Activated CD4-positive, alpha-beta T cell treated with anti-CD3 and anti-CD28 coated beads, Interleukin-2, amount 50 U/mL, for 1 hour (primary cell): Measurements from ENCODE around the gene COP1.
"Not testable (repeated sequence)": the region's sequence is repeated elsewhere in the genome, so short reads cannot be mapped to it uniquely, and the experiment has no call there.

ENCODE experiments used
- DNase-seq: peaks from one replicate; pipeline ENCODE4 v3.0.0-alpha.2; 2020

COP1 gene

DNA sequence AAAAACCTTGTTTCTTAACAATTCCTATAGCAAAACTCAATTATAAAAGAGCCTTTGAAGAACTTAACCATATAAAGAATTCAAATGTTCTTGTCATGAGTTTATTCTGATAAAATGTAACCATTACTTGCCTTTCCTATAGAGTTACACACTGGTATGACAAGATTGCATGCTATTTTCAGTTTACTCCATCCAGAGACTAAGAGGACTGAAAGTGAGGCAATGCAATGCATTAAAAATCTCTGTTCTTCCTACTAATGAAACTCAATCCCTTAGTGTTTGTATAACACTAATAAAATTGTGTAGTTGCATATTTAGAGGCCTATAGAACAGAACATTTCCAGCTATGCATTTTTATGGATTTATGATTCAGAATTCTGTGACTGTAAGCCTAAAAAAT is 88.1 kb downstream of the COP1 start:
- no peak for DNase-seq

GRCh38 chr1:176111835-176112234 is 95.3 kb downstream of the COP1 start:
- no peak for DNase-seq

DNA sequence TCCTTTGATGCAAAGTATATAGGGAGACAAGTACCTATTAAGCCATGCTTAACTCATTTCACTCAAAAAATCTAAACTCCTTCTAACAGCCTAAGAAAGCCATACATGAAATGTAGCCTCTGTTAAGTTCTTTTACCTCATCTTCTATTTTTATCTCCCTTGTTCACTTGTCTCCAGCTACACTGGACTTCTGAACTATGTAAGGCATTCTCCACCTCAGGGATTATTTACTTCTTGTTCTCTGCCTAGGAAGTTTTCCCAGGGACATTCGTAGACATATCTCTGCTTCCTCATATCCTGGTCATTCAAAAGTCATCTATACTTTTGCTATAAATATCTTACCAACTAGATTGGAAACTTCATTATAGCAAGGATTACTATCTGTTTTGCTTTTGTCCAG is 96.9 kb downstream of the COP1 start:
- no peak for DNase-seq

- DNase-seq: no peak
These were observed 104.2 kb downstream of the COP1 start for GRCh38 chr1:176102768-176103350.

GRCh38 chr1:176101951-176102642 is 105.0 kb downstream of the COP1 start:
- no peak for DNase-seq

- DNase-seq: no peak
These were observed 108.5 kb downstream of the COP1 start for GRCh38 chr1:176098560-176098959.

DNA sequence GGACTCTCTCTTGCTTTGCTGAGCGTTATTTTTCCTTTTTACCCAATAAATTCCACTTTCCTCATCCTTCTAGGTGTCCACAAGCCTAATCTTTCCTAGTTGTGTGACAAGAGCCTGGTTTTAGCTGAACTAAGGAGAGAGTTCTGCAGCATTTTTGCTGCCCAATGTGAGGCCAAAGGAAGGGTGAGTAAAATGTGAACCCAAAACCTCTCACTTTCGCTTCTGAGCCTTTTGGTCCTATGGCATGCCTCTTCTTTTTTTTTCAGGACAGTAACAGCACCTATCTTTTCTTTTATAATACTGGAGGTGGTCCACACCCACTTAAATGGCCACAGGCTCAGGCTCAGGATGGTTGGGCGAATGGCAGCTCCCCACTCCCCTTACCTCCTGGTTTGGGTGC is 111.1 kb downstream of the COP1 start:
- DNase-seq: no peak

- no peak for DNase-seq
These were observed 116.3 kb downstream of the COP1 start for GRCh38 chr1:176090766-176091165.

DNA sequence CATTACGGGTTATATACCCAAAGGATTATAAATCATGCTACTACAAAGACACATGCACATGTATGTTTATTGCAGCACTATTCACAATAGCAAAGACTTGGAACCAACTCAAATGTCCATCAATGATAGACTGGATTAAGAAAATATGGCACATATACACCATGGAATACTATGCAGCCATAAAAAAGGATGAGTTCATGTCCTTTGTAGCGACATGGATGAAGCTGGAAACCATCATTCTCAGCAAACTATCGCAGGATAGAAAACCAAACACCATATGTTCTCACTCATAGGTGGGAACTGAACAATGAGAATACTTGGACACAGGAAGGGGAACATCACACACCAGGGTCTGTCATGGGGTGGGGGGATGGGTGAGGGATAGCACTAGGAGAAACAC is 119.3 kb downstream of the COP1 start:
- DNase-seq: not testable (repeated sequence)

DNA sequence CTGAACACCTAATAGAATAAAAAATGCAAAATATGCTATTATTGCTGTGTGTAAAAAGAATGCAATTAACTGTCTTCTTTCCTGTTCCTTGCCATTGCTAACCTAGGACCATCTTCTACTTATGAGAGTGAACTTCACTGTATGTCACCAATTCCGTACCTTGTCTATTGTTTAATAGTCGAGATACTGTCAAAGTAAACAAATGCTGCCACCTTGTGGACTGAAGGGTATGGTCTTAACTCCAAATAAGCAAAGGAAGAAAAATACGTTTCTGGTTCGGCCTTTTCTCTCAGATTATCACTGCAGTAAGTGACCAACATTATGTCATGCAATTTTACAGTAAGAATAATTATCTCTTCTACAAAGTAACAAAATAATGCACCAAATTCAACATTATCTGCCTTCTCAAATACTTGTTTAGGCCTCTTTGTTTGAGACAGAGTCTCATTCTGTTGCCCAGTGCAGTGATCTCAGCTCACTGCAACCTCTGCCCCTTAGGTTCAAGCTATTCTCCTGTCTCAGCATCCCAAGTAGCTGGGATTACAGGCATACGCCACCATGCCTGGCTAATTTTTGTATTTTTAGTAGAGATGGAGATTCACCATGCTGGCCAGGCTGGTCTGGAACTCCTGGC is 133.4 kb downstream of the COP1 start:
- peak; percentile 13 for DNase-seq

GRCh38 chr1:176068901-176069300 is 138.2 kb downstream of the COP1 start:
- no peak for DNase-seq

GRCh38 chr1:176068256-176068655 is 138.8 kb downstream of the COP1 start:
- no peak for DNase-seq

DNA sequence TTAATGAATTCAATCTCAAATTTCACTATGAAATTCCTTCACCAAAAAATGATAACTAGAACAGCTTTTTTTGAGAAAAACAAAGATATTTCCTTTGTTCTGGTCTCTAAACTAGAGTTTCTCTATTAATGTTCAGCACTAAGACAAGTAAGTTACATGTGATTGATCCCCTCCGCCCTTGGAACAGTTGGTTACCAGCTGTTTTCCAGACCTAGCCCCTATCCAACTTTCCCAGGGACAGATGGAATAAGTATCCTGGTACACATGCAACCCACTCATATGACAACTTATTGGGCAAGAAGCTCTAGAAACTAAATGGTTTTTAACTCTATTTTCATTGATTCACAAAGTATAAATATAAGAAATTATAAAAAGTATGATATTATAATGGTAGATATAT is 140.4 kb downstream of the COP1 start:
- no peak for DNase-seq

- DNase-seq: no peak
These were observed 148.4 kb downstream of the COP1 start for GRCh38 chr1:176058686-176059085.

- no peak for DNase-seq
These were observed 150.8 kb downstream of the COP1 start for GRCh38 chr1:176056312-176056711.

- DNase-seq: no peak
These were observed 151.7 kb downstream of the COP1 start for GRCh38 chr1:176055398-176055797.

GRCh38 chr1:176051902-176052518 is 155.1 kb downstream of the COP1 start:
- no peak for DNase-seq

DNA sequence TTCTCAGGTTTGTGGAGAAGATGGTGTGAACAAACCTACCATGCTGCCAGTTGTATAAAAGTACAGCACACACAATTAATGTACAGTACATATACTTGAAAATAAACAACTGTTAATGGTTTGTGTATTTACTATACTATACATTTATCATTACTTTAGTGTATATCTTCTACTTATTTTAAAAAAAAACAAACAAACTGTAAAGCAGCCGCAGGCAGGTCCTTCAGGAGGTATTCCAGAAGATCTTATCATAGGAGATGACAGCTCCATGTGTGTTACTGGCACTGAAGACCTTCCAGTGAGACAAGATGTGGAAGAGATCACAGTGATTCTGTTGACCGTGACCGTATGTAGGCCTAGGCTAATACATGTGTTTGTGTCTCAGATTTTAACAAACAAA is 155.7 kb downstream of the COP1 start:
- no peak for DNase-seq

DNA sequence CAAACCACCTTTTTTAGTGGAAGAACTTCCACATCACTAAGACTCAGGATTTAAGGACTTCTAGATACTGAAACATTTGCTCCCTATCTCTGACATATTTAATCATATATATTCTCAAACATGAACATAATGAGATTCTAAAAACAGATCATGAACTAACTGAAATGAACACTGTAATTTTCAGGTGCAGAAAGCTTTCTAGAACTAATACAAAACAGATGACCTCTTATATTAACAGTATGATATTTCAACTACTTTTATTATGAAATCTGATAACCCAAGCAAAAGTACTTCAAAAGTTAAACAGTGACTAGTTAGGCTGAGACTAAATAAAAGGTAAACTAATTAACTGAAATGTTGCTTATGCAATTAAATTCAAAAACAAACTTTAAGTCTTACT is 157.5 kb downstream of the COP1 start:
- no peak for DNase-seq

DNA sequence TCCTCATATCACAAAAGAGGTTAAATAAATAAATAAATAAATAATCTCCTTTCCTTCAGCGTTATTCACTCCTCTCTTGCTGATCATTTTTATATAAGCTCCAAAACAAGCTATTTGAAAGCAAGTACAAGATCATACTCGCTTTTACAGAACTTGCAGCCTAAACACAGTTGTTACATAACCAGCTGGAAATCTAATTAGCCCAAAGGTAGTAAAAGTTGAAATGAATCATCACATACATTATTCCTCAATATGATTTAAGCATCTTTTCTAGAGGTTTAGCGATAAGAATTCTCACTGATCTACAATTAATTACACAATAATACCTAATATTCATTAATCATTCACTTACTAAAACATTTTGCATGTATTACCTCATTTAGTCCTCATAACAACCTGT is 160.2 kb downstream of the COP1 start:
- no peak for DNase-seq

- DNase-seq: no peak
These were observed 163.5 kb downstream of the COP1 start for GRCh38 chr1:176043537-176043936.

- no peak for DNase-seq
These were observed 173.2 kb downstream of the COP1 start for GRCh38 chr1:176033881-176034280.

GRCh38 chr1:176033474-176033873 is 173.6 kb downstream of the COP1 start:
- DNase-seq: no peak

DNA sequence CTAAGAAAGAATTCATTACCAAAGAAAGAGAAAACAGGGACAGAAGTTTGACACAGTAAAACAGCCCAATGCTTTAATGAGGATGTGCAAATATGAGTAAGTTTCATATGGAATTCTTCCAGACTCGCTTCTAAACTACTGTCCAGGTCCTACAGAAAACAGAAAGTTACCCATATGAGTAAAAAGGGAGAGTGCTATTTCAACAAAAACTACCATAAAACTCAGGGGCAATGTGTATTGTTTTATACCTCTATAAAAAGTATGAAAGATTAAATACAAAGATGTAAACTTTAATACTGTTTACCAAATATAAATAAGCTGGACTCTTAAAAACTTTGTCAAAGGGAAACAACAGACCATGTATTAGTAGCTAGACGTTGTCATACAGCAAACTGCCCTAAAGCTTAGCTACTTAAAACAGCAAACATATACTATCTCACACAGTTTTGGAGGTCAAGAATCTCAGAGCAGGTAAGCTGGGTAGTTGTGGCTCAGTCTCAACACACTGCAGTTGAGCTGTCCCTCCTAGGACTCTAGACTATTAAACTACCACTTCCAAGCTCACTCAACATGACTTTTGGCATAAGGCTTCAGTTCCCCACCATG is 174.9 kb downstream of the COP1 start:
- no peak for DNase-seq
